ENCODE measurements around the gene MGST2. TPM values are rescaled to one million over a fixed set of nuclear protein-coding genes. Genes with fewer than 3 reads are reported as not detected.

Gene MGST2
- total and polyA plus RNA-seq, 4 donors, result 69.6 to 170 (median 90.7) TPM

- Histone ChIP-seq H3K4me3 (ENCODE audit: low read depth in 1 of 3, low read length in 3 of 3) (peak overlapping the region in 1 of 3 donors; percentile 26), H3K27ac (ENCODE audit: low read depth in 1 of 2, low read length in 2 of 2) (peak overlapping the region; percentile 67 to 97), H3K9me3 (ENCODE audit: control insufficient read depth in 4 of 4, low read length in 3 of 4) (no peaks in the 10 kb centered on the region), H3K27me3 (ENCODE audit: control insufficient read depth in 4 of 4, insufficient read depth in 4 of 4, low read length in 3 of 4) (no peaks in the 10 kb centered on the region), H3K4me1 (ENCODE audit: control insufficient read depth in 4 of 4, insufficient read depth in 4 of 4, low read length in 3 of 4) (peaks cover 7 to 19% (median 9%) of the 10 kb centered on the region in 4 donors), H3K36me3 (ENCODE audit: control insufficient read depth in 4 of 4, insufficient read depth in 3 of 4, low read depth in 1 of 4, low read length in 3 of 4) (no peaks in the 10 kb centered on the region), H3K9ac (ENCODE audit: low read depth in 1 of 2, low read length in 2 of 2) (peak overlapping the region in 1 of 2 donors; percentile 58)
- 50% methylated on average over 5 of the region's 5 CpGs for WGBS
- no peak for TF ChIP-seq TAF1 (conservative IDR thresholded peaks at IDR 0.05)
- TF ChIP-seq REST (IDR thresholded peaks at IDR 0.05), result no peak
- no peak for DNase-seq (ENCODE audit: low spot score)
Measured at GRCh38 chr4:139740121-139740520, 74.5 kb downstream of the MGST2 start.

GRCh38 chr4:139740531-139741041 lies 75.0 kb downstream of the MGST2 start:
- no peaks in the 10 kb centered on the region for H3K27me3 ChIP-seq (ENCODE audit: control insufficient read depth in 4 of 4, insufficient read depth in 4 of 4, low read length in 3 of 4)
- no peaks in the 10 kb centered on the region for H3K36me3 ChIP-seq (ENCODE audit: control insufficient read depth in 4 of 4, insufficient read depth in 3 of 4, low read depth in 1 of 4, low read length in 3 of 4)
- peak overlapping the region; percentile 67 to 97 for H3K27ac ChIP-seq (ENCODE audit: low read depth in 1 of 2, low read length in 2 of 2)
- H3K4me3 ChIP-seq (ENCODE audit: low read depth in 1 of 3, low read length in 3 of 3), result peak overlapping the region in 1 of 3 donors; percentile 26
- H3K4me1 ChIP-seq (ENCODE audit: control insufficient read depth in 4 of 4, insufficient read depth in 4 of 4, low read length in 3 of 4), result peaks cover 7 to 19% (median 8%) of the 10 kb centered on the region in 4 donors
- TF ChIP-seq SP1 (IDR thresholded peaks at IDR 0.05), result peak; percentile 69
- peak; percentile 82 for TF ChIP-seq RAD21 (IDR thresholded peaks at IDR 0.05)
- TF ChIP-seq YY1 (IDR thresholded peaks at IDR 0.05), result peak; percentile 70
- TF ChIP-seq FOXA1 (IDR thresholded peaks at IDR 0.05), result no peak
- peak; percentile 92 to 95 for TF ChIP-seq JUND (IDR thresholded peaks at IDR 0.05)
- TF ChIP-seq NR2F2 (IDR thresholded peaks at IDR 0.05), result peak; percentile 64
- peak; percentile 38 to 52 for TF ChIP-seq EGR1 (IDR thresholded peaks at IDR 0.05; ENCODE audit: low read depth in 2 of 2)
- TF ChIP-seq CTCF (IDR thresholded peaks at IDR 0.05; ENCODE audit: low read depth, low read length, missing input control), result peak; percentile 29
- TF ChIP-seq ZBTB33 (IDR thresholded peaks at IDR 0.05), result no peak
- peak; percentile 60 to 67 for TF ChIP-seq RXRA (IDR thresholded peaks at IDR 0.05)
- peak; percentile 87 for TF ChIP-seq MAX (IDR thresholded peaks at IDR 0.05)
- peak; percentile 43 to 49 for TF ChIP-seq HNF4A (conservative IDR thresholded peaks at IDR 0.05)
- TF ChIP-seq ATF3 (IDR thresholded peaks at IDR 0.05), result peak; percentile 94
- TF ChIP-seq GABPA (IDR thresholded peaks at IDR 0.05 in 1 of 2, conservative IDR thresholded peaks at IDR 0.05 in 1 of 2), result no peak
- DNase-seq (ENCODE audit: low spot score), result peak; percentile 40
- H3K9me3 ChIP-seq (ENCODE audit: control insufficient read depth in 4 of 4, low read length in 3 of 4), result no peaks in the 10 kb centered on the region
- 46% methylated on average over 10 of the region's 10 CpGs for WGBS
- H3K9ac ChIP-seq (ENCODE audit: low read depth in 1 of 2, low read length in 2 of 2), result peak overlapping the region in 1 of 2 donors; percentile 58
